ENCODE results near the gene PTGIS. TPM values are rescaled to one million over a fixed set of nuclear protein-coding genes. Genes with fewer than 3 reads are reported as not detected.

Gene PTGIS
- total RNA-seq, 1 experiment from 2014 or later: 20.0 TPM

GRCh38 chr20:49456646-49457045 lies 111.3 kb downstream of the PTGIS start:
- Histone ChIP-seq H3K14ac (ENCODE audit: insufficient read depth, low read length) (no peak overlapping the region), H4K8ac (replicated peaks; ENCODE audit: insufficient read length, low read depth, low read length) (no peak overlapping the region), H3K27ac (ENCODE audit: insufficient read length, low read depth, low read length) (no peak overlapping the region), H3K18ac (ENCODE audit: insufficient read length, low read depth, low read length) (no peak overlapping the region), H3K23me2 (ENCODE audit: insufficient read length, low read depth, low read length, poor library complexity, severe bottlenecking) (no peaks in the 10 kb centered on the region), H3K9ac (ENCODE audit: extremely low read depth, insufficient read length, low read length) (no peak overlapping the region), H2BK20ac (ENCODE audit: low read depth, low read length, poor library complexity, severe bottlenecking) (no peak overlapping the region), H2BK120ac (ENCODE audit: low read depth, low read length, poor library complexity, severe bottlenecking) (no peak overlapping the region), H2AFZ (ENCODE audit: low read length) (no peak overlapping the region), H2BK5ac (ENCODE audit: insufficient read length, low read length) (no peak overlapping the region), H3K23ac (ENCODE audit: insufficient read length, low read depth, low read length) (no peak overlapping the region), H3K4me2 (ENCODE audit: insufficient read depth, insufficient read length, low read length) (no peak overlapping the region), H4K20me1 (ENCODE audit: control insufficient read depth, insufficient read depth, insufficient read length) (no peaks in the 10 kb centered on the region), H3K9me3 (ENCODE audit: control insufficient read depth, low read depth, low read length) (no peaks in the 10 kb centered on the region), H3K4ac (ENCODE audit: low read depth, low read length) (no peak overlapping the region), H2AK5ac (ENCODE audit: insufficient read length, low read length) (no peak overlapping the region), H2BK15ac (ENCODE audit: low read depth, low read length) (no peak overlapping the region), H3K27me3 (ENCODE audit: insufficient read depth, low read length) (no peaks in the 10 kb centered on the region), H3K79me1 (ENCODE audit: insufficient read depth, low read depth, low read length, poor library complexity, severe bottlenecking) (no peaks in the 10 kb centered on the region), H3T11ph (ENCODE audit: low read length) (no peak overlapping the region), H2BK12ac (ENCODE audit: insufficient read length, low read depth, low read length) (no peak overlapping the region), H3K79me2 (ENCODE audit: insufficient read depth, low read length) (no peaks in the 10 kb centered on the region), H3K56ac (ENCODE audit: insufficient read length, low read depth, low read length) (no peak overlapping the region), H4K91ac (ENCODE audit: insufficient read length, low read depth, low read length) (no peak overlapping the region), H3K4me1 (ENCODE audit: insufficient read depth, low read length) (no peaks in the 10 kb centered on the region), H4K5ac (ENCODE audit: insufficient read length, low read depth, low read length) (no peak overlapping the region)
- Mint-ChIP-seq H3K27ac (no peak overlapping the region), H3K27me3 (ENCODE audit: low read depth) (peaks cover 1% of the 10 kb centered on the region; the same call in 1 of the 2 replicates), H3K4me3 (no peak overlapping the region), H3K9me3 (no peaks in the 10 kb centered on the region), H3K36me3 (ENCODE audit: insufficient read depth in 1 of 3, low read depth in 3 of 3) (no peaks in the 10 kb centered on the region), H3K4me1 (no peaks in the 10 kb centered on the region)
- no CpG with 5 or more reads among the region's 6 CpGs for WGBS (ENCODE audit: extremely low coverage, insufficient read length, low lambda C conversion rate)
- DNase-seq: no peak
- TF ChIP-seq, protein P1, sequence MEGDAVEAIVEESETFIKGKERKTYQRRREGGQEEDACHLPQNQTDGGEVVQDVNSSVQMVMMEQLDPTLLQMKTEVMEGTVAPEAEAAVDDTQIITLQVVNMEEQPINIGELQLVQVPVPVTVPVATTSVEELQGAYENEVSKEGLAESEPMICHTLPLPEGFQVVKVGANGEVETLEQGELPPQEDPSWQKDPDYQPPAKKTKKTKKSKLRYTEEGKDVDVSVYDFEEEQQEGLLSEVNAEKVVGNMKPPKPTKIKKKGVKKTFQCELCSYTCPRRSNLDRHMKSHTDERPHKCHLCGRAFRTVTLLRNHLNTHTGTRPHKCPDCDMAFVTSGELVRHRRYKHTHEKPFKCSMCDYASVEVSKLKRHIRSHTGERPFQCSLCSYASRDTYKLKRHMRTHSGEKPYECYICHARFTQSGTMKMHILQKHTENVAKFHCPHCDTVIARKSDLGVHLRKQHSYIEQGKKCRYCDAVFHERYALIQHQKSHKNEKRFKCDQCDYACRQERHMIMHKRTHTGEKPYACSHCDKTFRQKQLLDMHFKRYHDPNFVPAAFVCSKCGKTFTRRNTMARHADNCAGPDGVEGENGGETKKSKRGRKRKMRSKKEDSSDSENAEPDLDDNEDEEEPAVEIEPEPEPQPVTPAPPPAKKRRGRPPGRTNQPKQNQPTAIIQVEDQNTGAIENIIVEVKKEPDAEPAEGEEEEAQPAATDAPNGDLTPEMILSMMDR (conservative IDR thresholded peaks at IDR 0.05): no peak

All from H9 (cell line).